Stimulated activated CD4-positive, alpha-beta T cell treated with anti-CD3 and anti-CD28 coated beads, Interleukin-2, amount 100 ng/mL, for 48 hours (primary cell): ENCODE data around the gene FANCD2OS.
A peak's percentile ranks its signal among the peaks of the same experiment; 100 is the strongest.
"Not testable (repeated sequence)": the region's sequence is repeated elsewhere in the genome, so short reads cannot be mapped to it uniquely, and the experiment has no call there.

Experiments
- DNase-seq, 2 donors: peaks; one replicate each; pipeline ENCODE4 v3.0.0-alpha.2; 2020

FANCD2OS gene, protein sequence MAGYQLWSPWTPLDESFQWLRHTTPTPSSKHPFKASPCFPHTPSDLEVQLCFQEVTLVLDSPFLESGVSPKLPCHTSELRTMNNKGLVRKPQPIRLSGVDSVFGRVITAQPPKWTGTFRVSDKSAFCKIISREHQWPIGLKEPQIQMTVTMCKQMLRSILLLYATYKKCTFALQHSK

DNA sequence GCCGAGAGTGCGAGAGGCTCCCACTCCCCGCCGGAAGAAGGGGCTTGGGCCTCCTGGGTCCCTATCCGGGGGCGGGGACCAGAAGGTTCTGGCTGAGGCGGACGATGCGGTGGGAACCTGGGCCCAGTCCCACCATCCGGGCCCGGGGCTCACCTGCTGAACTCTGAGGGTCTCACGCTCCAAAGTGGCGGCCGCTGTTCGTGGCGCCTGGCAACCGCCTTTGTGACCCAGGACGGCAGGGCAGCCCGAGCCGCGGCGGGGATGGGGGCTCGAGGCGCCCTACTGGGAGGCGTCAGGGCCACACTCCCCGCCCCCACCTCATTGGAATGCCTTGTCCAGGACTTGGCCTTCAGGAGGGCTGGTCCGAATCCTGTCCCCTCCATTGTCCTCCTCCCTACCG lies at the start of gene FANCD2OS:
Gene FANCD2OS, minus strand, starts transcription at position 165 of the 400 bp plus-strand sequence. CDS start 3,481 bp downstream, outside the sequence.
- DNase-seq: no peak

DNA sequence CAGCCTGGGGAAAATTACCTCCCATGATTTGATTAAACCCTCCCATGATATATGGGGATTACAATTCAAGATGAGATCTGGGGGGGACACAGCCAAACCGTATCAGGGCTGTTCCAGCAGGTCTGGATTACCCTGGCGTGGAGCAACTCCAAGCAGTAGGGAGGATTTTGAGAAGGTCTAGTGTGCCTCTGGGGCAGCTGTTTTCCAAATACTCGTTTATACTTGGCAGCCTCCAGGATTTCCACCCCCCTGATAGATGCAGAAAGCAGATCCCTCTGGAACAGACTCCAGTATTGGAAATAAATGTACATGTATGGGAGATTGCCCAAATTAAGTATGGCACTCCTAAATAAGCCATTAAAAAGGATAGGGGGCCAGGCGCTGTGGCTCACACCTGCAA lies 49.0 kb upstream of the FANCD2OS start:
- no peak for DNase-seq

DNA sequence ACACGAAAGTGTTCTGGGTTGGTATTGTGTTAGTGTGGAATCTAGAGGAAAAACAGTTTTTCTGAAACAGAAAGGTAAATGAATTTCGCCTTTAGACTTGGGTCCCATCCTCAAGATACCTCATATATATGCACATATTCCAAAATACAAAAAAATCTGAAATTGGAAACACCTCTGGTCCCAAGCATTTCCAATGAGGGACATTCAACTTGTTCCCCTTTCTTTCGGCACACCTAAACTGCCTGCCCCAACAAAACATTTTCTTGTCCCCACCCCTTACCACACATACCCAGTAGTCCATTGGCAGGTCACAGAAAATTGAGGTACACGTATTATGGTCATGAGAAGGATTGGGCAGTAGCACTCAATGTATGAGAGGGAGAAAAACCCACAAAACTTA lies 47.6 kb upstream of the FANCD2OS start:
- DNase-seq: no peak

DNA sequence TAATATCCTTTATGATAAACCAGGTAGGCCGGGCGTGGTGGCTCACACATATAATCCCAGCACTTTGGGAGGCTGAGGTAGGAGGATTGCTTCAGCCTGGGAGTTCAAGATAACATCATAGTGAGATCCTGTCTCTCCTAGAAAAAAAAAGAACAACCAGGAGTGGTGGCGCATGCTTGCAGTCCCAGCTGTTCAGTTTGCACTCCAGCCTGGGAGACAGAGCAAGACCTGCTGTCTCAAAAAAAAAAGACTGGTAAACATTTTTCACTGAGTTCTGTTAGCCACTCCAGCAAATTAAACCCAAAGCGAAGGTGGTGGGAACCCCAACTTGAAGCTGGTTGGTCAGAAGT lies 47.0 kb upstream of the FANCD2OS start:
- DNase-seq: no peak

DNA sequence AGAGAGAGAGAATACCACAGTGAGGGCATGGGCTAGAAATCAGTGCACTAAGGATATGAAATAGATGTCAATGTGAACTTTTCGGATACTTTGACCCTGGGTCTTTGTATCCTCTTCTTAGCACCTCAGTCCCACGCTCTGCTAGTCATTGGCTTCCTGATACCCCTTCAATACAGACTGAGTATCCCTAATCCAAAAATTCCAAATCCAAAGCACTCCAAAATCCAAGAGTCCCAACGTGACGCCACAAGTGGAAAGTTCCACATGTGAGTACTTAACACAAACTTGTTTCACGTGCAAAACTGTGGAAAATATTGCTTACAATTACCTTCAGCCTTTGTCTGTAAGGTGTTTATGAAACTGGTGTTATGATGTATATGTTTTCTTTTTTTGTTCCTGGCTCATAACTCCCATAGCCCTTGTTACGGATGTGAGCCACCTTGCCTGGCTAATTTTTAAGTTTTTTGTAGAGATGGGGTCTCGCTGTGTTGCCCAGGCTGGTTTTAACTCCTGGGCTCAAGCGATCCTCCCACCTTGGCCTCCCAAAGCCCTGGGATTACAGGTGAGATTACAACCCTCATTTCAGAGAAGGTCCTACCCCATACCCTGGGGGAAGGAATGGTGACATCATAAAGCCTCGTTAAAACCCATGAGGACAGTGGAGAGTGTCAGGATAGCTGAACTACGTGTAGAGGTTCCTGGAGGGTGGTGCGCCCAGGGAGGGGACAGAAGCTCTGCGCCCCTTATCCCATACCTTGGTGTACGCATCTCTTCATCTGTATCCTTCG lies 46.5 kb upstream of the FANCD2OS start:
- DNase-seq: no peak

DNA sequence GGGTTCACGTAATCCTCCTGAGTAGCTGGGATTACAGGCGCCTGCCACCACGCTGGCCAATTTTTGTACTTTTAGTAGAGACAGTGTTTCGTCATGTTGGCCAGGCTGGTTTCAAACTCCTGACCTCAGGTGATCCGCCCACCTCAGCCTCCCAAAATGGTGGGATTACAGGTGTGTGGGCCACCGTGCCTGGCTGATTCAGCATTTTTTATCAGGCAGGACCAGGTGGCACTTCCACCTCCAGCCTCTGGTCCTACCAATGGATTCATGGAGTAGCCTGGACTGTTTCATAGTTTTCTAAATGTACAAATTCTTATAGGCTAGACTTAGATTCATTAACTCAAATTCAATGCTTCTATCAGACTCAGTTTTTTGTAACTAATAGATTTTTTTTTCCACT lies 42.9 kb upstream of the FANCD2OS start:
- no peak for DNase-seq

DNA sequence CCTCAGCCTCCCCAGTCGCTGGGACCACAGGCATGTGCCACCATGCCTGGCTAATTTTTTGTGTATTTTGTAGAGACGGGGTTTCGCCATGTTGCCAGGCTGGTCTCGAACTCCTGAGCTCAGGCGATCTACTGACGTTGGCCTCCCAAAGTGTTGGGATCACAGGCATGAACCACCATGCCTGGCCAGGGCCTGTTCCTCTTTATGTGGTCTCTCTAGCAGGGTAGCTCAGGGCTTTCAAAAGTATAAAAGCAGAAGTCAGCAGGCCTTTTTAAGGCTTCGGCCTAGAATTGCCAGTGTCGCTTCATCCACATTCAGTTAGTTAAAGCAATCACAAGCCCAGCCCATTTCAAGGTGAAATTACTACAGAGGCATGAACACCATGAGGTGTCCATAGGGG lies 41.2 kb upstream of the FANCD2OS start:
- no peak for DNase-seq

DNA sequence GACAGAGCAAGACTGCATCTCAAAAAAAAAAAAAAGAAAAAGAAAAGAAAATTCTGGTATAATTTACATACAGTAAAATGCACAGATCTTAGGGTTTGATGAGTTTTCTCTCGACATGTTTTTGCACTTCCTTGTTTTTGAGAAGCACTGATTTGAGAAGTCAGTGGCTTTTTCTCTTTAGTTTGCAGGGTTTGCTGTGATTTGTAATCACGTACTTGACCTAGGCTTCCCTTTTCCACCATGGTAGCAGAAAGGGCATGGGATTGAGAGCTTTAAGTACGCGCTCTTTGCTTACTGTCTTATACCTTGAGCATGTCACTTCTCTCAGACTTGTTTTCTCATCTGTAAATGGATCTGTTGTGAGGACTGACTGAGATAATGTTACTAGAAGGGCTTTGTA lies 37.6 kb upstream of the FANCD2OS start:
- no peak for DNase-seq

DNA sequence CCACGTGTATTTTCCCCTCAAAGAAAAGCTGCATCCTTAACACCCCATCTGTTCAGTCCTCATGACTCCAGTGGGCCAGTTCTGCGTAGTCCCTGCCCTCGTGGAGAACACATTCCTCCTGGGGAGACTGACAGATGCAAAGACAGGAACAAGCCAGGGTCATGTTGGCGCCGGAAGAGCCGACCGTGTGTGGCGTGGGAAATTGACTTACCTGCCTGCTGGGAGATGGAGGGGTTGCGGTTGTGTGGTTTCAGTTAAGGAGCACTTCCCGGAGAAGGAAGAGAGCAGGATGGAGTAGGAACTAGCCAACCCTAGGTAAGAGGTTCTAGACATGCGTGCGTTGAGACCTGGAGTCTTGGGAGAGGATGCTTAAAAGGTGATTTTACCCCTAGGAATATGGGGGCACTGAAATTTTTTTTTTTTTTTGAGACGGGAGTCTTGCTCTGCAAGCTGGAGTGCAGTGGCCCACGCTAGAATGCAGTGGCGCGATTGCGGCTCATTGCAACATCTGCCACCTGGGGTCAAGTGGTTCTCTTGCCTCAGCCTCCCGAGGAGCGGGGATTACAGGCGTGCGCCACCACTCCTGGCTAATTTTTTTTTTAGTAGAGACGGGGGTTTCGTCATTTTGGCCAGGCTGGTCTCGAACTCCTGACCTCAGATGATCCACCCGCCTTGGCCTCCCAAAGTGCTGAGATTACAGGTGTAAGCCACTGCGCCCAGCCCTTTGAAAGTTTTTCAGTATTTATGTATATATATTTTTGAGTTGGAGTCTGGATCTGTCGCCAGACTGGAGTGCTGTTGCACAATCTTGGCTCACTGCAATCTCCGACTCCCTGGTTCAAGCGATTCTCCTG lies 34.9 kb upstream of the FANCD2OS start:
- no peak for DNase-seq

DNA sequence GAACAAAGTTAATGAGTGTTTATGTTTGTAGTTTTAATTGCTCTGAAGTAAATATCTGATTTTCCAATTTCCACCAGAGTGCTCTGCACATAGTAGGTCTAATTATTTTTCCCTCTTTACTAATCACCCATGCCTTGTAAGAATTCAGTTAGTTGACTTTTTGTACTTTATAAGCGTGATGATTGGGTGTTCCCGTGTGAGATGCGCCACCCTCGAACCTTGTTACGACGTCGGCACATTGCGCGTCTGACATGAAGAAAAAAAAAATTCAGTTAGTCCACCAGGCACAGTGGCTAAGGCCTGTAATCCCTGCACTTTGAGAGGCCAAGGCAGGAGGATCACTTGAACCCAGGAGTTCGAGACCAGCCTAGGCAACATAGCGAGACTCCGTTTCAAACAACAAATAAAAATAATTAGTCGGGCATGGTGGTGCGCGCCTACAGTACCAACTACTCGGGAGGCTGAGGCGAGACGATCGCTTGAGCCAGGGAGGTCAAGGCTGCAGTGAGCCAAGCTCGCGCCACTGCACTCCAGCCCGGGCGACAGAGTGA lies 33.0 kb upstream of the FANCD2OS start:
- no peak for DNase-seq

DNA sequence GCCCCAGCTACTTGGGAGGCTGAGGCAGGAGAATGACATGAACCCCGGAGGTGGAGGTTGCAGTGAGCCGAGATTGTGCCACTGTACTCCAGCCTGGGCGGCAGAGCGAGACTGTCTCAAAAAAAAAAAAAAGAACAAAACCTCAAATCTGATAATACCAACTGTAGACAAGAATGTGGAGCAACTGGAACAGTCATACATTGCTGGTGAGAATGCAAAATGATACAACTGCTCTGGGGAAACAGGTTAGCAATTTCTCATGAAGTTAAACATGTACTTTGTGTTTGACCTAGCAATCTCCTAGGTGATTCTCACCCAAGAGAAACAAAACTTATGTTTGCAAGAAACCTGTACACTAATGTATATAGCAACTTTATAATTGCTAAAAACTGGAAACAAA lies 29.1 kb upstream of the FANCD2OS start:
- no peak for DNase-seq

DNA sequence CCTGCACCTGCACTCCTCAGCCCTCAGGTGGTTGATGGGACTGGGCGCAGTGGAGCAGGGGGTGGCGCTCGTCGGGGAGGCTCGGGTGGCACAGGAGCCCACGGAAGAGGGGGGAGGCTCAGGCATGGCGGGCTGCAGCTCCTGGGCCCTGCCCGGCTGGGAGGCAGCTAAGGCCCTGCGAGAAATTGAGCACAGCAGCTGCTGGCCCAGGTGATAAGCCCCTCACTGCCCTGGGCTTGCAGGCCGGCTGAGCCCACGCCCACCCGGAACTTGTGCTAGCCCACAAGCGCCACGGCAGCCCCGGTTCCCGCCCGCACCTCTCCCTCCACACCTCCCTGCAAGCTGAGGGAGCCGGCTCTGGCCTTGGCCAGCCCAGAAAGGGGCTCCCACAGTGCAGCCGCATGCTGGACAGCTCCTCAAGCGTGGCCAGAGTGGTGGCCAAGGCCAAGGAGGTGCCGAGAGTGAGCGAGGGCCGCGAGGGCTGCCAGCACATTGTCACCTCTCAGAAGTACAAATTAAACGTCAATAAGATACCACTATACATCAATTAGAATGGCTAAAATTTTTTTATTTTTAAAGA lies 28.5 kb upstream of the FANCD2OS start:
- no peak for DNase-seq

DNA sequence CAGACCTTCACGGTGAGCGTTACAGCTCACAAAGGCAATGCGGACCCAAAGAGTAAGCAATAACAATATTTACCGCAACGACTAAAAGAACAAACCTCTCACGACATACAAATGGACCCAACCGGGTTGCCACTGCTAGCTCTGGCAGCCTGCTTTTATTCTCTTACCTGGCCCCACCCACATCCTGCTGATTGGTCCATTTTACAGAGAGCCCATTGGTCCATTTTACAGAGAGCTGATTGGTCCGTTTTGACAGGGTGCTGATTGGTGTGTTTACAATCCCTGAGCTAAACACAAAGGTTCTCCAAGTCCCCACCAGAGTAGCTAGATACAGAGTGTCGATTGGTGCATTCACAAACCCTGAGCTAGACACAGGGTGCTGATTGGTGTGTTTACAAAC lies 27.8 kb upstream of the FANCD2OS start:
- DNase-seq: not testable (repeated sequence)

DNA sequence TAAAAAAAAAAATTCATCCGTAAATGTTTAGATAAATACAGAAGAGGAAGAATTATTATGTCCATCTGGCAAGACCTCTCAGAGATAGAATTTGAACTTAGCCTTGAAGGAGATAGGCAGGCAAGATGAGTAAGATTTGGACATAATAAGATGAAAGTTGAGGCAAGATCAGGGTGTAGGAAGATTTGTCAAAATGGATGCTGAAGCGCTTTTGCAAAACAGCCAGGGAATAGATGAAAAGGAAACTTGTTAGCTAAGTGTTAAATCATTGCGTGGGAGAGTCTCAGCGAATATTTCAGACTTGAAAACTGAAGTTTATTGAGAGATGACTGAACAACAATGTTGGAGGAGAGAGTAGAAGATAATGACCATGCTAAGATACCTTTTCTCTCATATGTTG lies 14.7 kb upstream of the FANCD2OS start:
- DNase-seq: no peak

DNA sequence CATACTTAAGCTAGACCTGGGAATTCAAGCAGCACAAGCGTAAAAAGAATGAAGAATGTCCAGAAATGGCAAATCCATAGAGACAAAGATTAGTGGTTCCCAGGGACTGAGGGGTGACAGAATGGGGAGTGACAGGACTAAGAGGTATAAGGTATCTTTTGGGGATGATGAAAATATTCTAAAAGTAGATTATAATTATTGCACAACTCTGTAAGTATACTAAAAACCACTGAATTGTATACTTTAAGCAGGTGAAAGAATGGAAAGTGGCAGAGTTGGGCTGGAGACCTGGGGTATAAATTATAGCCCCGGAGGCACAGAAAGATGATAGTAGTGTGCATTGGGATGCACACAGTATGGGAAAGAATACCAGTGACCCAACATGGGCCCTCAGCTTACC lies 13.0 kb upstream of the FANCD2OS start:
- DNase-seq: no peak

DNA sequence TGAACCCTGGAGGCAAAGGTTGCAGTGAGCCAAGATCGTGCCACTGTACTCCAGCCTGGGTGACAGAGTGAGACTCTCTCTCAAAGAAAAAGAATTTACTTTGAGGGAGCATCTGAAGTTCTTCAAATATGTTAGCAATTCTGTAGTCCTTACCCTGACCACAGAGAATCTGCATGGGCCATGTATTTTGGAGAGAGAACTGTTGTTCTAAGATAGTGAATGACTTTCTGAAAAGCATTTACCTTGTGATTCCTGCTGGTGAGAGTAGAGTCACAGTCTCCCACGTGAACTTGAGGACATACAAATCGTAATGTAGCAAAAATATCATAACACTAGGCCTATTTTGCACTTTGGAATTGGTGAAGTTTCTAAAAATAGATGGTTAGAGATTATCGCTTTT lies 11.3 kb upstream of the FANCD2OS start:
- DNase-seq: no peak

DNA sequence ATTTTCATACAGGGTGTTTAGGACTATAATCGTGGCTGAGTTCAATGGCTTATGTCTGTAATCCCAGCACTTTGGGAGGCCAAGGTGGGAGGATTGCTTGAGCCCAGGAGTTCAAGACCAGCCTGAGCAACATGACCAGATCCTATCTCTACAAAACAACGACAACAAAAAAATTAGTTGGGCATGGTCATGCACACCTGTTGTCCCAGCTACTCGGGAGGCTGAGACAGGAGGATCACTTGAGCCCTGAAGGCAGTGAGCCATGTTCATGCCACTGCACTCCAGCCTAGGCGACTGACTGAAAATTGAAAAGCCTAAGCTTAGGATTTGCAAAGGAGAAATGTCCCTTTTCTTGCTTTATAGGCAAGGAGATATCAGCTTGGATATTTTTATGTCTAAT lies 8.9 kb upstream of the FANCD2OS start:
- DNase-seq: no peak

DNA sequence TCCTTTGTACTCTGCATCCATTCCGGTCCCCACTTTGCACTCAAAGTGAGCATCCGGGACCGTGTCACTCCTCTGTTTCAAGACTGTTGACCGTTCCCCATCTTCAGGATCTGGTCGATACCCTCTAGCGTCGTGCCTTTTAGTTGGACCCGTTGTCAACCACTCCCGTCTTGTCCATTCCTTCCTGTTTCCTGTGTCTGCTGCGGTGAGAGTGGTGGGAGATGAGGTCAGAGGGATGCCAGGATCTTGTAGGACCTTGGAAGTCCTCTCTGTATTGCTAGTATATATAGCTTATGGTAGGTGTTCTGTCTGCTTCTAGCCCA lies 8.0 kb upstream of the FANCD2OS start:
- DNase-seq: peak in 1 of 2 donors; percentile 20

DNA sequence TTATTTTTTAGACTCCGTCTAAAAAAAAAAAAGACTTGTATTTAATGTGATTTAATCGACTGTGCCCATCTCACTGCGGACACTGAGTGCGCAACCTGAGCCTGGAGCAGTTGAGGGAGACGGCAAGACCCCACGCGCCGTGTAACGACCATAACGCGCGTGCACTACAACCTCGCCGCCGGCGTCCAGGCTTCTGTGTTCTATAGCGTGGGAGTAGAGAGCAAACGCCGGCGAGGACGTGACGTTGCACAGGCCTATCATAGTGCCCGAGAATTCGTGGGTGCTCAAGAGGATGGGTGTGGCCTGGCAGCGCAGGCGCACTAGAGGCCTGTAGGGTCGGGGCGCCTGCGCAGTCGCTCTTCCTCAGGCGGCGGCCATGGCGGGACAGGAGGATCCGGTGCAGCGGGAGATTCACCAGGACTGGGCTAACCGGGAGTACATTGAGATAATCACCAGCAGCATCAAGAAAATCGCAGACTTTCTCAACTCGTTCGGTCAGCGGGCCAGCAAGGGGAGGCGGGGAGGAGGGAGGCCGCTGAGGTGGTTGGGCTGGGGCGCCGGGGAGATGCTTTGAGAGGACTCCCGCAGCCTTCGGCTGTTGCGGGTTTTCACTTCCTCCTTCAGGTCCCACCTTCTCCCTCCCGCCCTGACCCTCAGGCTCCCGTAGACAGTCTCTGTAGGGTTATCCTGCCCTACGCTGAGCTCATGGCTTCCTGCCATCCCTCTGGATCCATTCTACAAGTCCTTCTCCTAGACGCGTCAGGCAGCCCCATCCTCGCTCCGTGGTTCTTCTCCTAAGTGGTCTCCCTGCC lies 7.5 kb upstream of the FANCD2OS start, which contains the start of gene BRK1:
Gene BRK1, plus strand, starts transcription at position 350 of the 812 bp plus-strand sequence. Its CDS starts 27 bp downstream, at position 377.
- peak; percentile 91 for DNase-seq

DNA sequence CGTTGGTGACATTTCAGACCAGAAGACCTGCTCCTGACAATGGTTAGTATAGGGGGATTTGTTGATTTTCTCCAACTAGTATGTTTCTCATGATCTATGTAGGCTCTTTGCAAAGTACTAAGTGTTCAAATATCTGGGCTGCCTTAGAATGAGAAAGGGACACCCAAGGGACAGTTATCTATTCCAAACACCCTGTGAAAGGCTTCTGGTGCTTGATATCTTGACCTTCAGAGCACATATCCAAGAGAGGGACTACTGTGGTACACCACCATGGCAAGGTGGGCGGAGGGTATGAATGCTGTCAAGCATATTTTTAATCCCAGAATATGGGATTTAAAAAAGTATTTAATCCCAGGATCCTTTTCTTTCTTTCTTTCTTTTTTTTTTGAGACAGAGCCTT lies 1.1 kb downstream of the FANCD2OS start:
- DNase-seq: no peak

DNA sequence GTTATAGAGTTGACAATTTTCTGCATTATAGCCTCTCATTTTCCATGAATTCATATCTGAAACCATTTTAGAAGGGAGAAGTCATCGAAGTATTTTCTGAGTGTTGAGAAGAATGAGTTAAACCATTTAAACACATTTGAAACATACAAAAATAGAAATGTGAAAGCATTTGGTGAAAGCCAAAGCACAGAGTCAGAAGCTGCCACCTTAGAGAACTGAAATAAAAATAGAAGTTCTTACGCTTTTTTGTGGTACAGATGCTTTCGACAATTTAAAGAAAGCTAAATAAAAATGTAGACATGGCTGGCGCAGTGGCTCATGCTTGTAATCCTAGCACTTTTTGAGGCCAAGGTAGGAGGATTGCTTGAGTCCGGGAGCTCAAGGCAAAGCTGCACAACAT lies 9.0 kb downstream of the FANCD2OS start:
- no peak for DNase-seq

DNA sequence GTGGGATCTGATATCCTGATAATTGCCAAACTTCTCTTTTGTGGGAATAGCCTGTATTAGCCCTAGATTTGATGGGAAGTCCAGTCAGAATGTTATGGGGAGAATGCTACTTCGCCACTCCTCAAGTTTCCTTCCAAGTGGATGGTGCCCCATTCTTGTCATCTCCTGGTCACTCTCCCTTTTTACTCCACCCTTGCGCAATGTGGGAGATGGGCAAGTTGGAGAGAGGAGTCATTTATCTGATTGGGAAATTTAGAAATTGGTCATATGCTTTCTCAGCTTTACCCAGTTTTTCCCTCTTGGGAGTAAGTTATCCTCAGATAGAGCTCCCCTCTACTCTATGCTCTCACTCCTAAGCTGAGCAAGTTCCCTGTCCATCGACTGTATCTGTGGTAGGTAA lies 14.4 kb downstream of the FANCD2OS start:
- DNase-seq: no peak
